ENCODE measurements around the gene DOCK6.

Gene DOCK6

GRCh38 chr19:11197291-11198174 is 64.8 kb downstream of the DOCK6 start, which contains the start of gene KANK2:
Gene KANK2 (minus strand): TSS chr19:11197545. CDS start chr19:11194511, 3,034 bp downstream.
- DNase-seq (ENCODE audit: low read depth, low spot score), result no peak

DNA sequence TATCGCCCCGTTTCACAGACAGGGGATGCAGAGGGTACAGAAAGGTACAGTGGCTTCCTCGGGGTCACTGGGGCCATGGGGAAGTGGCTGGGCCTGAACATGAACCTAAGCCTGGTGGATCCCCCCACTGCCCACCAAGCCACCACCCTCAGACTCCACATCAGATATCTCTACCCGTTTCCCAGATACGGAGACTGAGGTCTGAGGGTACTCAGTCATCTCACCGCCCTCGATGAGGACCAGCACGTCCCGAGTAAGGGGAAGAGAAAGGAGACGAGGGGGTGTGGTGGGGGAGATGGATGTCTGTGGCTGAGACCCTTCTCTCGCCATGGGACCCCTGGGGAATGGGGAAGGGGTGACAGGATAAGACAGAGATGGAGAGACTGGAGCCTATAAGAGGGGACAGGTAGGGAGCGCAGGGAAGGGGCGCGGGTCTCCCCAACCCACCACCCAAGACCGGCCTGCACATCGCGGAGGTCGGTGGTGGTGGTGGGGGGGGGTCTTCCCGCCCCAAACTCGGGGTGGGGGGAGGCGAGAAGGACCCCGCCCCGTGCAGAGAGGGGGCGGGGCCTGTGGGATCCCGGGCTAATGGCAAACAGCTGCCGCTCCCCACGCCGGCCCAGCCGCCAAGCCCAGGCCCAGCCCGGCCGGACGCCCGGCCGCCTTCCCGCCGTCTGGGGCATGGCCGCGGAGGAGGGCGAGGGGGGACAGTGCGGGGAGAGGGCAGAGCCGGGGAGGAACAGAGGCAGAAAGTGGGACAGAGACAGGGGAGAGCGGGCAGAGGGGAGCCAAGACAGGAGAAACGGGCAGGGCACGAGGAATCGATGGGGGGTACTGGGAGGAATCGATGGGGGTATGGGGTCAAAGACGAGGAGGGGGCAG is 65.7 kb downstream of the DOCK6 start:
- DNase-seq (ENCODE audit: low read depth, low spot score), result no peak
- Histone ChIP-seq H3K36me3 (ENCODE audit: control insufficient read depth, insufficient read depth, low read length) (peaks cover 20% of the 10 kb centered on the region), H3K4me3 (ENCODE audit: low read length) (peak overlapping the region; percentile 73; the same call in 1 of the 2 replicates), H3K27ac (ENCODE audit: low read length) (no peak overlapping the region), H3K27me3 (ENCODE audit: control insufficient read depth, insufficient read depth, low read length) (no peaks in the 10 kb centered on the region), H3K4me1 (ENCODE audit: control insufficient read depth, insufficient read depth, low read length) (no peaks in the 10 kb centered on the region; the same call in 1 of the 2 replicates), H3K9me3 (ENCODE audit: control insufficient read depth, insufficient read depth, low read length) (peaks cover 2% of the 10 kb centered on the region; the same call in 1 of the 2 replicates)
- WGBS (ENCODE audit: insufficient coverage, insufficient read length), result no CpG with 5 or more reads among the region's 47 CpGs

More at GRCh38 chr19:11197291-11198174, 64.8 kb downstream of the DOCK6 start, which contains the start of gene KANK2:
- no CpG with 5 or more reads among the region's 78 CpGs for WGBS (ENCODE audit: insufficient coverage, insufficient read length)
- Histone ChIP-seq H3K36me3 (ENCODE audit: control insufficient read depth, insufficient read depth, low read length) (peaks cover 18% of the 10 kb centered on the region), H3K4me1 (ENCODE audit: control insufficient read depth, insufficient read depth, low read length) (no peaks in the 10 kb centered on the region; the same call in 1 of the 2 replicates), H3K4me3 (ENCODE audit: low read length) (peak within 1 kb of the TSS; percentile 73; the same call in 1 of the 2 replicates), H3K9me3 (ENCODE audit: control insufficient read depth, insufficient read depth, low read length) (no peaks in the 10 kb centered on the region), H3K27ac (ENCODE audit: low read length) (no peak within 1 kb of the TSS), H3K27me3 (ENCODE audit: control insufficient read depth, insufficient read depth, low read length) (no peaks in the 10 kb centered on the region)

DNA sequence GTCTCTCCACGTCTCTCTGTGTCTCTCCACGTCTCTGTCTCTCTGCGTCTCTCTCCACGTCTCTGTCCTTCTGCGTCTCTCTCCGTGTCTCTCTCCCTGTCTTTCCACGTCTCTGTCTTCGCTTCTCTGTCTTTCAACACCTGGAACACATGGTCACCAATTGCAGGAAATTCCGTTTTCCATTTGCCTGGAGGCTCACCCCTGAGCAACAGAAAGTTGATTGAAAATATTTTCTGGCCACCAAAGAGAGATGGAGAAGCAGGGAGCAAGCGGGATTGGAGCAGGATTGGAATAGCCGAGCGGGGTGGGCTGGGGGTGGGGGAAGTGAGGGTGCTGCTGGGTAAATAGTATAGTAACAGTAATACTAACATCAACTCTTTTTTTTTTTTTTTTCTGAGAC is 66.6 kb downstream of the DOCK6 start:
- no peak overlapping the region for H3K27ac ChIP-seq (ENCODE audit: low read length)
- no peak for DNase-seq (ENCODE audit: low read depth, low spot score)
- H3K4me1 ChIP-seq (ENCODE audit: control insufficient read depth, insufficient read depth, low read length), result no peaks in the 10 kb centered on the region; the same call in 1 of the 2 replicates
- H3K27me3 ChIP-seq (ENCODE audit: control insufficient read depth, insufficient read depth, low read length), result no peaks in the 10 kb centered on the region
- WGBS (ENCODE audit: insufficient coverage, insufficient read length), result no CpG with 5 or more reads among the region's 12 CpGs
- H3K36me3 ChIP-seq (ENCODE audit: control insufficient read depth, insufficient read depth, low read length), result peaks cover 17% of the 10 kb centered on the region
- H3K9me3 ChIP-seq (ENCODE audit: control insufficient read depth, insufficient read depth, low read length), result peaks cover 2% of the 10 kb centered on the region; the same call in 1 of the 2 replicates
- no peak overlapping the region for H3K4me3 ChIP-seq (ENCODE audit: low read length)

DNA sequence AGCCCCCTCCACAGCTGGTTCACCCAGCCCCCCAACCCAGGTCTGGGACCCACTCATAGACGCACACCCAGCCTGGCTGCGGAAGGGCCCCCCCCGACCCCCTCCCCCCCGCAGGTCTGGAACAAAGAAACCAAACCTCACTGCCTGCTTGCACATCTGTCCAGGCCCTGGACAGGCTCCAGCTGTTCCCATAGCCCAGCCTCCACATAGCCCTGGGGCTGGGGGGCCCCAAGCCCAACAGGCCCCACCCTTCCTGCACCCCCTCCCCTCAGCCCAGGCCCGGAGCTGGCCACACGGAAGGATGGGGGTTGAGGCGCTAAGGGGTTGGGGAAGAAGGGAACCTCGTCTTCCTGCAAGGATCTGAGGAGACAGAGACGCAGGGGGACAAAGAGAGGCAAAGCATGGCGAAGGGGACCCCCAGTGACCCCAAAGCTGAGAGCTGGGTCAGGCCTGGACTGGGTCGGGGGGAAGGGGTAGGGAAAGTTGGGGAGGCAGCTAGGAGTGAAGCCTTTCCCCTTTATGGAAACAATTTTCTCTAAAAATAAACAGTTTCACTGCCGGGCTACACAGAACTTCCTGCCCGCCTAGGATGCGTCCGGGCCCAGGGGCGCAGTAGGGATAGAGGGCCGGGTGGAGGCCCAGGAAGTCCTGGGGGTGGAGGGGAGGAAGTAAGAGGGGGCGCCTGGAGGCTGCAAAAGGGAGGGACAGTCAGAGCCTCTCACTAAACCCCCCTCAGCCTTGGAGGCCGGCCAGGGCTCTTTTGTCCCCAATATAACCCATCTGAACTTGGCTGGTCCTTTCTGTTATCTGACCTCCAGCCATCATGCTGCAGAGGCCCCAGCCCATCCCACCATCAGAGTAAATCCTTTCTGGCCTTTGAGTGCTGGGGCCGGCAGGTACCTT is 67.4 kb downstream of the DOCK6 start:
- Histone ChIP-seq H3K36me3 (ENCODE audit: control insufficient read depth, insufficient read depth, low read length) (peaks cover 17% of the 10 kb centered on the region), H3K27ac (ENCODE audit: low read length) (no peak overlapping the region), H3K4me1 (ENCODE audit: control insufficient read depth, insufficient read depth, low read length) (no peaks in the 10 kb centered on the region; the same call in 1 of the 2 replicates), H3K9me3 (ENCODE audit: control insufficient read depth, insufficient read depth, low read length) (peaks cover 2% of the 10 kb centered on the region; the same call in 1 of the 2 replicates), H3K4me3 (ENCODE audit: low read length) (no peak overlapping the region), H3K27me3 (ENCODE audit: control insufficient read depth, insufficient read depth, low read length) (no peaks in the 10 kb centered on the region)
- WGBS (ENCODE audit: insufficient coverage, insufficient read length), result no CpG with 5 or more reads among the region's 20 CpGs
- DNase-seq (ENCODE audit: low read depth, low spot score), result no peak

- H3K4me1 ChIP-seq (ENCODE audit: control insufficient read depth, insufficient read depth, low read length), result no peaks in the 10 kb centered on the region; the same call in 1 of the 2 replicates
Measured at GRCh38 chr19:11194173-11194572, 68.2 kb downstream of the DOCK6 start.

DNA sequence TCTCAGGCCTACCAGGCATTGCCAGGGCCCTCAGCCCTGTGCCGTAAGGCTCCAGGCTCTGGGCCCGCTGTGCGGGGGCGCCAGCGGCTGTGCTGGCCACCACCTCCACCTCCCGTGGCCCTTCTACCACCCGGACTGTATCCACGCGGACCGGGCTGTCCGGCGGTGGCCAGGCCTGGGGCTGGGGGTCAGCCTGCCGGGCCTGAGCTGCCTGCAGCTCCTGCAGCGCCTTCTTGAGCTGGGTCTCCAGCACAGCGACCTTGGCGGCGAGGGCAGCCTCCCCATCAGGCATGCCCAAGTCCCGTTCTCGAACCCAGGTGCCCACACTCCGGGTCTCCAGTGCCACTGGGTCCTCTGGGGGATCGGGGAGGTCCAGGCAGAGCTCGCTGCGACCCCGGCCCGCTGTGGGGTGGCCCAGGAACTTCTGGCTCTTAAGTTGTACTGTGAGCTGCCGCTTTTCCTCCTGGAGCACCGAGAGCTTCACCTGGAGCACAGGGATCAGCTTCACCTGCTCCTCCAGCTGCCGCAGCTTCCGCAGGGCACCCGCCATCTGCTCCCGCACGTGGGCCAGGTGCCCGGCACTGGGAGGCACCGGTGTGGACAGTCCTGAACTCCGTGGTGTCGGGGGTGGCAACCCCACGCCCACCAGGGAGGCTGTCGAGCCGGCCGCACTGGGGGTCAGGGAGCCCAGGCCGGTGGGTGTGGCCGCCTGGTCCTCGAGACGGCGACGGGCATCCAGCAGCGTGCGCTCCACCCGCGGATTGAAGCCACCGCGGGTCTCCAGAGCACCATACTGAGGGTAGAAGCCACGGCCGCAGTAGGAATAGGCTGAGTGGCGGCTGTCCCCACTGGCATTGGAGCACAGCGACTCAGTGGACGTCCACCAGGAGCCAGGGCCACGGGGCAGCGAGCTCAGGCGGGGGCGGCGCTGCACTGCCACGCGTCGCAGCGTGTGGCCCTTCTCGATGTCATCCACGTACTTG is 69.1 kb downstream of the DOCK6 start:
- no CpG with 5 or more reads among the region's 68 CpGs for WGBS (ENCODE audit: insufficient coverage, insufficient read length)
- Histone ChIP-seq H3K27ac (ENCODE audit: low read length) (no peak overlapping the region), H3K4me3 (ENCODE audit: low read length) (no peak overlapping the region), H3K36me3 (ENCODE audit: control insufficient read depth, insufficient read depth, low read length) (peaks cover 17% of the 10 kb centered on the region), H3K9me3 (ENCODE audit: control insufficient read depth, insufficient read depth, low read length) (peaks cover 2% of the 10 kb centered on the region; the same call in 1 of the 2 replicates), H3K27me3 (ENCODE audit: control insufficient read depth, insufficient read depth, low read length) (no peaks in the 10 kb centered on the region), H3K4me1 (ENCODE audit: control insufficient read depth, insufficient read depth, low read length) (no peaks in the 10 kb centered on the region; the same call in 1 of the 2 replicates)
- DNase-seq (ENCODE audit: low read depth, low spot score), result no peak

More at GRCh38 chr19:11194173-11194572, 68.2 kb downstream of the DOCK6 start:
- H3K4me3 ChIP-seq (ENCODE audit: low read length), result no peak overlapping the region
- no peak for DNase-seq (ENCODE audit: low read depth, low spot score)
- peaks cover 17% of the 10 kb centered on the region for H3K36me3 ChIP-seq (ENCODE audit: control insufficient read depth, insufficient read depth, low read length)
- H3K27ac ChIP-seq (ENCODE audit: low read length), result no peak overlapping the region
- H3K9me3 ChIP-seq (ENCODE audit: control insufficient read depth, insufficient read depth, low read length), result peaks cover 2% of the 10 kb centered on the region; the same call in 1 of the 2 replicates
- no peaks in the 10 kb centered on the region for H3K27me3 ChIP-seq (ENCODE audit: control insufficient read depth, insufficient read depth, low read length)
- no CpG with 5 or more reads among the region's 8 CpGs for WGBS (ENCODE audit: insufficient coverage, insufficient read length)

DNA sequence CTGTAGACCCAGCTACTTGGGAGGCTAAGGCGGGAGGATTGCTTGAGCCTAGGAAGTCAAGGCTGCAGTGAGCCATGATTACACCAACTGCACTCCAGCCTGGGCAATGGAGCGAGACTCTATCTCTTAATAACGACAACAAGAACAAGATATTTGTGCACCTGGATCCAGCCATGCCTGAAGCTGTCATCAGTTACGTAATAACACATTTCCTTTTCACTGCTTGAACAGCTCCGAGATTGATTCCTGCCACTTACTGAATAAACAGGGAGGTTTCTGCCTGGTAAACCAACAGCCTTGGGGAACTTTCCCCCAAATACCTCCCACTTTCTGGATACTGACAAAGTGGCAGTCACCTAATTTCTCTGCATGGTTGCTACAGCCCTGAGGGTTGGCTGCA is 70.4 kb downstream of the DOCK6 start:
- H3K4me1 ChIP-seq (ENCODE audit: control insufficient read depth, insufficient read depth, low read length), result no peaks in the 10 kb centered on the region; the same call in 1 of the 2 replicates
- no peak overlapping the region for H3K4me3 ChIP-seq (ENCODE audit: low read length)

GRCh38 chr19:11191273-11191755 is 71.0 kb downstream of the DOCK6 start:
- H3K4me1 ChIP-seq (ENCODE audit: control insufficient read depth, insufficient read depth, low read length), result no peaks in the 10 kb centered on the region; the same call in 1 of the 2 replicates
- no peak overlapping the region for H3K27ac ChIP-seq (ENCODE audit: low read length)
- H3K4me3 ChIP-seq (ENCODE audit: low read length), result no peak overlapping the region
- WGBS (ENCODE audit: insufficient coverage, insufficient read length), result no CpG with 5 or more reads among the region's 8 CpGs
- peaks cover 17% of the 10 kb centered on the region for H3K36me3 ChIP-seq (ENCODE audit: control insufficient read depth, insufficient read depth, low read length)
- H3K9me3 ChIP-seq (ENCODE audit: control insufficient read depth, insufficient read depth, low read length), result peaks cover 2% of the 10 kb centered on the region; the same call in 1 of the 2 replicates
- DNase-seq (ENCODE audit: low read depth, low spot score), result no peak
- no peaks in the 10 kb centered on the region for H3K27me3 ChIP-seq (ENCODE audit: control insufficient read depth, insufficient read depth, low read length)

More for the DNA sequence above, 70.4 kb downstream of the DOCK6 start:
- no peak for DNase-seq (ENCODE audit: low read depth, low spot score)
- Histone ChIP-seq H3K36me3 (ENCODE audit: control insufficient read depth, insufficient read depth, low read length) (peaks cover 17% of the 10 kb centered on the region), H3K27ac (ENCODE audit: low read length) (no peak overlapping the region), H3K27me3 (ENCODE audit: control insufficient read depth, insufficient read depth, low read length) (no peaks in the 10 kb centered on the region), H3K9me3 (ENCODE audit: control insufficient read depth, insufficient read depth, low read length) (peaks cover 2% of the 10 kb centered on the region; the same call in 1 of the 2 replicates)
- WGBS (ENCODE audit: insufficient coverage, insufficient read length), result no CpG with 5 or more reads among the region's 5 CpGs

Data from iPS DF 6.9 (cell line).